GM18511 (cell line): ENCODE measurements around the gene PRR3.
A peak's percentile ranks its signal among the peaks of the same experiment; 100 is the strongest.

Experiments
- ATAC-seq: cut with Tn5 transposase; IDR thresholded peaks from one replicate; pipeline ENCODE4 v1.9.1; 2021; ENCODE audit warnings: mild to moderate bottlenecking, moderate library complexity; ENCODE audit not compliant: unreplicated experiment

PRR3 gene

DNA sequence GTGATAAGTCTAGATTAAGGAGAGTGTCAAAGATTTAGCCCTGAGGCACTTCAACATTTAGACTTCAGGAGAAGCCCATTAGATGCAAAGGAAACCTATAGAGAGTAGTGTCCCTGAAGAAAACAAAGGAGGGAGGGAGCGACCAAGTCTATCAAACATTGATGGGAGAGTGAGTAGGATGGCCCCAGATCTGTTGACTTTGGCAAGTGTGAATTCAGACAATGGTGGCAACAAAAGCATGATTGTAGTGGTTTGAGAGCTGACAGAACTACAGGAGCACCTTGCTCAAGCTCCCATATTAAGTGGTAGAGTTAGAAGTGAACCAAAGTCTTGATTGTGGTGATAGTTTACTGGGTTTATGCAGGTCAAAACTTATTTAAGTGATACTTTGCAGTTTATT, 13.2 kb downstream of the PRR3 start:
- no peak for ATAC-seq

DNA sequence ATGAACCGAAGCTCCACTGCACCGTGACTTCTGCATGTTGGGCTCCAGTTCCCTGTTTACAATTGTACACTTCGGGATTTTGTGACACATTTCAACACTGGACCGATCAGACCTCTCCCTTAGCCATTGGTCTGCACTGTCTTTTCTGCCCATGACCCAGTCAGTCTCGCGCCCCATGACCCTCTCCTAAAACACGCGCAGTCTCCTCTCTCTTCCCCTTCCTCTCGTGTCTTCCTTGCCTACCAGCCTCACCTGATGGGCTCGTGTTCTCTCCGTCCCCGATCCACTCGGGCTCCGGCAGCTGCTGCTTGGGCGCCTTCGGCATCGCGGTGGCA, 13.6 kb downstream of the PRR3 start:
- ATAC-seq = peak; percentile 16

DNA sequence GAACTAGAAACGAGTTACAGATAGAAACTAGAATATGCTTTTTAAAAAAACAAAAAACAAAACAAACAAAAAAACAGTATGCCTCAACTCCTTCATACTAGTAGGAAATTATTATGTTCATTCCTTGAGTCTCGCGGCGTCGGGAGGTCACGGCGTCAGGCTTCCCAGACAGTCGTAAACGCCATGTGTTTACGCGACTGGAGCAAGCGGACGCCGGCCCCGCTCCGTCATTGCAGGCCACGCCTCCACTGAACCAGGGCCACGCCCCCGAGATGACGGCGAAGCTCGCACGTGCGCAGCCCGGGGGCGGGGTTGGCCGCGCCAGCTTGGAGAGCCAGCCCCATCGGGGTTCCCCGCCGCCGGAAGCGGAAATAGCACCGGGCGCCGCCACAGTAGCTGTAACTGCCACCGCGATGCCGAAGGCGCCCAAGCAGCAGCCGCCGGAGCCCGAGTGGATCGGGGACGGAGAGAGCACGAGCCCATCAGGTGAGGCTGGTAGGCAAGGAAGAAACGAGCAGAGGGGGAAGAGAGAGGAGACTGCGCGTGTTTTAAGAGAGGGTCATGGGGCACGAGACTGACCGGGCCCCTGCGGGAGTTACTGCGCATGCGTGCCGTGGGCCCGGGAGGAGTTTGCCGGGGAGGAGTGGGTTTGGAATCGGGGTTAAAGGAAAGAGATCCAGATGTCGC, 14.1 kb downstream of the PRR3 start, which contains the start of gene ABCF1:
Gene ABCF1 (plus strand): TSS at position 368 of the 687 bp plus-strand sequence. CDS start 46 bp downstream, at position 414.
- peak; percentile 95 for ATAC-seq

DNA sequence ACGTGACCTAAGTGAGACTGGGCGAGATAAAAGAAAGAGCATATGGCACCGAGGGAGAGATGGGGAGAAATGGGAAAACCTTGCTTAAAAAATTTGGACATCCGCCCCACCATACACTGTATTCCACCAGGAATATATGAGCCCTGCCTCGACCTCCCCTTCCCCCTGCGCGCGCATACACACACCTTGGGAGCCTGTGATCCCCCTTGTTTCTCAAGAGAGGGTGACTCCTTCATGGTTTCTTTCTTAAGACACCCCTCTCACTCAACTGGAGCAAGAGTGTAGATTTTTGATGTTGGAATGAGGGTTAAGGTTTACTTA, 14.6 kb downstream of the PRR3 start:
- ATAC-seq = no peak

DNA sequence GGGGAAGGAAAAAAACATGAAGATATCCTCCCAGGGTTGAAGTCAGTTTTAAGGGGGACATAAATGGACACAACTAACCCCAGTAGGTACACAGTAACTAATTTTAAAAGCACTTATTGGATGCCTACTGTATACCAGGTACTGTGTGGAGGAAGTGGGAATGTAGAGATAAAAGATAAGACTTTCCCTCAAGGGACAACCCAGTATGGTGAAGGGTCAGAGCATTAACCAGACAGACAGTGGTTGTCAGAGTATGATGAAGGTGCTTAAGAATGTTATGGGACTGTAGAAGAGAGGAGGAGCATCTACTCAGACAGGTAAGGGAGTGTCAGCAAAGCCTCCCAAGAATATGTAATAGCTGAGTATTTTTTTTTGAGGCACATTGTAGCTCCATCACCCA, 15.1 kb downstream of the PRR3 start:
- no peak for ATAC-seq

DNA sequence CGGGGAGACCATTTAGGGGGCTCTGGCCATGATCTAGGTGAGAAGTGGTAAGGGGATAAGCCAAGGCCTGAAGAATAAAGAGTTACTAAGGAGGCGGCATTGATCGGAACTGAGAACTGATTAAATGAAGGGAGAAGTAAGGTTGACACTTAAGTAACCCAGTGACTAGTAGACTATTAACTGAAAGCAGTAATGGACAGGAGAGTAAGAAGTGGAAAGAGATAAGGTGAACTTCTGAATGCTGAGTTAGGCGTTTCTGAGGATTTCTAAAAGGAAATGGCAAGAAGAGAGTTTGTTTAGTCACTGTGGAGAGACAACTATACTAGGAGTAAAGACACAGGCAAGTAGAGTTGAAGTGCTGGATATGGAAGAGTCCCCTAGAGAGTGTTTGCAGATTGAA, 16.0 kb downstream of the PRR3 start:
- ATAC-seq = no peak

DNA sequence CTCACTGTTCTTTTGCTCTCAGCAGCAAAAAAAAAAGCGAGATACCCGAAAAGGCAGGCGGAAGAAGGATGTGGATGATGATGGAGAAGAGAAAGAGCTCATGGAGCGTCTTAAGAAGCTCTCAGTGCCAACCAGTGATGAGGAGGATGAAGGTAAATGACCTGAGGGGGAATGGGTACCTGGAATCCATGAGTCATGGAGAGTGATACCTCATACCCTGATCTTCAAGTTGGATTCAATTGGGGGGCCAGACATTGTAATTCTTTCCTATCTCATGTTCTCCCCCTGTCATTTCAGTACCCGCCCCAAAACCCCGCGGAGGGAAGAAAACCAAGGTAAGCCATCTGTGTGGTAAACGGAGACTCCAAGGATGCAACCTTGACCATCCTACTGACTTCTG, 21.0 kb downstream of the PRR3 start:
- no peak for ATAC-seq

DNA sequence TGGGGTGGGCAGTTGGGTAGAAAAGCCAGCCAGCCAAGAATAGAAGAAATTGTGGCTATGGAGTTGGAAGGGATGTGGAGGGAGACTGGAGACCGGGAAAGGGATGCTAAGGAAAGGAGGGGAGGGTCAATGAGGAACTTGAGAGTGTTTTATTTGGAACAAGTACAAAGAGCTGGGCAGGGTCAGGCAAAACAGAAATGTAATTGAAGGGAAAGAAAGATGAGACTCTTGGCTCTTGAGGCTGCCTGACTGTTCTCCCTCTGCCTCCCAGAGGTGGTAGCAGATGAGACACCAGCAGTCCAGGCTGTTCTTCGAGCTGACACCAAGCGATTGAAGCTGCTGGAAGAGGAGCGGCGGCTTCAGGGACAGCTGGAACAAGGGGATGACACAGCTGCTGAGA, 26.8 kb downstream of the PRR3 start:
- ATAC-seq = no peak

DNA sequence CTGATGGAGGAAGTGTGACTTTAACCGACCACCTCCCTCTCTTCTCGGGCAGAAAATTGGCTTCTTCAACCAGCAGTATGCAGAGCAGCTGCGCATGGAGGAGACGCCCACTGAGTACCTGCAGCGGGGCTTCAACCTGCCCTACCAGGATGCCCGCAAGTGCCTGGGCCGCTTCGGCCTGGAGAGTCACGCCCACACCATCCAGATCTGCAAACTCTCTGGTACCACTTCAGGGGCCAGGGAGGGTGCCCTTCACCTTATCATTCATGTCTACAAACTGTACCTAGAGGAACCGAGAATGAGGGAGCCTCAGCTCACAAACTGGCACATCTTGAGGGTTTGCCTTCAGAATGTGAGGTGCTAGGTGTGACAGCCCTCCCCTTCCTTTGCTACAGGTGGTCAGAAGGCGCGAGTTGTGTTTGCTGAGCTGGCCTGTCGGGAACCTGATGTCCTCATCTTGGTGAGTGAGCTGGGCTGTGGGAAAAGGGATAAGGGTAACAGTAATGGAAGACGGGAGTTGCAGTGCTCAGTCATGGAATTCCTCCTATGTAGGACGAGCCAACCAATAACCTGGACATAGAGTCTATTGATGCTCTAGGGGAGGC, 32.8 kb downstream of the PRR3 start:
- no peak for ATAC-seq

DNA sequence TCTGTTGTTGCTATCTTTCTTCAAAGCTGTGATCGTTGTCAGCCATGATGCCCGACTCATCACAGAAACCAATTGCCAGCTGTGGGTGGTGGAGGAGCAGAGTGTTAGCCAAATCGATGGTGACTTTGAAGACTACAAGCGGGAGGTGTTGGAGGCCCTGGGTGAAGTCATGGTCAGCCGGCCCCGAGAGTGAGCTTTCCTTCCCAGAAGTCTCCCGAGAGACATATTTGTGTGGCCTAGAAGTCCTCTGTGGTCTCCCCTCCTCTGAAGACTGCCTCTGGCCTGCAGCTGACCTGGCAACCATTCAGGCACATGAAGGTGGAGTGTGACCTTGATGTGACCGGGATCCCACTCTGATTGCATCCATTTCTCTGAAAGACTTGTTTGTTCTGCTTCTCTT, 33.4 kb downstream of the PRR3 start:
- no peak for ATAC-seq

DNA sequence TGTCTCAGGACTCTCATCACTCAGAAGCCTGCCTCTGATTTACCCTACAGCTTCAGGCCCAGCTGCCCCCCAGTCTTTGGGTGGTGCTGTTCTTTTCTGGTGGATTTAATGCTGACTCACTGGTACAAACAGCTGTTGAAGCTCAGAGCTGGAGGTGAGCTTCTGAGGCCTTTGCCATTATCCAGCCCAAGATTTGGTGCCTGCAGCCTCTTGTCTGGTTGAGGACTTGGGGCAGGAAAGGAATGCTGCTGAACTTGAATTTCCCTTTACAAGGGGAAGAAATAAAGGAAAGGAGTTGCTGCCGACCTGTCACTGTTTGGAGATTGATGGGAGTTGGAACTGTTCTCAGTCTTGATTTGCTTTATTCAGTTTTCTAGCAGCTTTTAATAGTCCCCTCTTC, 33.9 kb downstream of the PRR3 start:
- no peak for ATAC-seq

DNA sequence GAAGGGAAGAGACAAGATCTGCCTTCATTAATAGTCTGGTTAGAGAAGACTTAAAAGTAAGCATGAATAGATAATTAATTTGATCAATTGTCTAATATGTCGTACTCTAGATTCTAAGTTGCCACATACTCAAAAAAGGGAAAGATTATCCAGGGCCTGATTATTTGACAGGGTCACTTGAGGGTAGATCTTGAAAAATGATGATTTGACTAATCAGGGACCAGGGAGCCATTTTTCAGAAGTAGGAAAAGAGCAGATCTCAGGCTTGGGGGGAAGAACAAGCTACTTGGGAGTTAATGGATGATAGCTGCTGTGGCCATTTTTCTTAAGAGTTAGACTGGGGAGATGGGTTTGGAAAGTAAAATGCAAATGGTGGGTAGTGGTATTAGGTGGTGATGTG, 35.2 kb downstream of the PRR3 start:
- no peak for ATAC-seq

DNA sequence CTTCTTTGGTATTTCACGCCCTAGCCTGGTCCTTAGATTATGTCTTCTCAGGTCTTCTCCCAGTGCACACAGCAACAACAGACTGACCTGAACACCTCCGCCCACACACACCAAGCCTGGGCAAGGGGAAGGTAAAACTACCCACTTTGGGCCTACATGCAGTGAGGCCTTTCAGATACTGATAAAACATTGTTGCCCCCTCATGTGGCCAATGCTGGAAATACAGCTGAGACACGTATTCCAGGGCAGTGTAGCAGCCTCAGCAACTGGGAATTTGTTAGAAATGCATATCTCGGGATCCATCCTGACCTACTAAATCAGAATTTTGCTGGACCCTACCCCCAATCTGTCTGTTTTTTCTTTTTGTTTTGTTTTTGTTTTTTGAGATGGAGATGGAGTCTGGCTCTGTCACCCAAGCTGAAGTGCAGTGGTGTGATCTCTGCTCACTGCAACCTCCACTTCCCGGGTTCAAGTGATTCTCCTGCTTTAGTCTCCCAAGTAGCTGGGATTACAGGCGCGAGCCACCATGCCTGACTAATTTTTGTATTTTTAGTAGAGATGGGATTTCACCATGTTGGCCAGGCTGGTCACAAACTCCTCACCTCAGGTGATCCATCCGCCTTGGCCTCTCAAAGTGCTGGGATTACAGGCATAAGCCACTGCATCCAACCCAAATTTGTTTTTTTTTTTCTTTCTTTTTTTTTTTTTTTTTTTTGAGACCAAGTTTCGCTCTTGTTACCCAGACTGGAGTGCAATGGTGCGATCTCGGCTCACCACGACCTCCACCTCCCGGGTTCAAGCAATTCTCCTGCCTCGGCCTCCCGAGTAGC, 40.4 kb downstream of the PRR3 start:
- peak; percentile 58 for ATAC-seq

DNA sequence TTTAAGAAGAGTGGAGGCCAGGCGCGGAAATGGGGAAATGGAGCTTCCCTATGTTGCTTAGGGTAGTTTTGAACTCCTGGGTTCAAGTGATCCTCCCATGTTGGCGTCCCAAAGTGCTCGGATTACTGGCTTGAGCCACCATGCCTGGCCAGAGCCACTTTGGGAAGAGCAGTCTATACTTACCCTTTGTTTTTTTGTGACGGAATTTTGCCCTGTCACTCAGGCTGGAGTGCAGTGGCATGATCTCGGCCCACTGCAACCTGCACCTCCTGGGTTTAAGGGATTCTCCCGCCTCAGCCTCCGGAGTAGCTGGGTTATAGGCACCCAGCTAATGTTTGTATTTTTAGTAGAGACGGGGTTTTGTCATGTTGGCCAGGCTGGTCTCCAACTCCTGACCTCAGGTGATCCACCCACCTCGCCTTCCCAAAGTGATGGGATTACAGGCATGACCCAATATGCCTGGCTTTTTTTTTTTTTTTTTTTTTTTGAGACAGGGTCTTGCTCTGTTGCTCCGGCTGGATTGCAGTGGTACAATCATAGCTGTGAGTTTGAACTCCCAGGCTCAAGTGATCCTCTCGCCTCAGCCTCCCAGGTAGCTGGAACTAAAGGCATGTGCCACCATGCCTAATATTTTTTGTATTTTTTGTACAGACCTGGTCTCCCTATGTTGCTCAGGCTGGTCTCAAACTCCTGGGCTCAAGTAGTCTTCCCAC, 42.0 kb downstream of the PRR3 start:
- no peak for ATAC-seq

DNA sequence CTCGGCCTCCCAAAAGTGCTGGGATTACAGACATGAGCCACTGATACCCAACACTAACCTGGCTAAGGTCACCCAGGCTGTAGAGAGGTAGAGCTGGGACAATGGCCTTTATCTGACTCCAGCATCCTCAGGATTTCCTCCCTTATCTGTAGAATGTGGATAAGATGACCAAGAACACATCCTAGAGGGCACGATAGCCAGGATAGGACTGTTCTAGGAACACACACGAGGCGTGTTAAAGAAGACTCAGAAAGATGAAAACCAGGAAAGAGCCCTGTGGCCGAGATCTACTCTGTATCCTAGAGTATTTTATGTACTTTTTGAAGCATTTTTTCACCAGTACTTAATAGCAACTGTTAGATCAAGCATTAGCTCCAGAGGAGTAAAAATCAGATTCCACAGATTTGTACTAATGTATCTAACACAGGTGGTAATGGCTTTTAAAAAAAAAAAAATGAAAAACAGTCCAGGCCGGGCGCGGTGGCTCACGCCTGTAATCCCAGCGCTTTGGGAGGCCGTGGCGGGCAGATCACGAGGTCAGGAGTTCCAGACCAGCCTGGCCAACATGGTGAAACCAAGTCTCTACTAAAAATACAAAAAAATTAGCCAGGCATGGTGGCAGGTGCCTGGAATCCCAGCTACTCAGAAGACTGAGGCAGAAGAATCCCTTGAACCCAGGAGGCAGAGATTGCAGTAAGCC, 42.7 kb downstream of the PRR3 start:
- no peak for ATAC-seq

DNA sequence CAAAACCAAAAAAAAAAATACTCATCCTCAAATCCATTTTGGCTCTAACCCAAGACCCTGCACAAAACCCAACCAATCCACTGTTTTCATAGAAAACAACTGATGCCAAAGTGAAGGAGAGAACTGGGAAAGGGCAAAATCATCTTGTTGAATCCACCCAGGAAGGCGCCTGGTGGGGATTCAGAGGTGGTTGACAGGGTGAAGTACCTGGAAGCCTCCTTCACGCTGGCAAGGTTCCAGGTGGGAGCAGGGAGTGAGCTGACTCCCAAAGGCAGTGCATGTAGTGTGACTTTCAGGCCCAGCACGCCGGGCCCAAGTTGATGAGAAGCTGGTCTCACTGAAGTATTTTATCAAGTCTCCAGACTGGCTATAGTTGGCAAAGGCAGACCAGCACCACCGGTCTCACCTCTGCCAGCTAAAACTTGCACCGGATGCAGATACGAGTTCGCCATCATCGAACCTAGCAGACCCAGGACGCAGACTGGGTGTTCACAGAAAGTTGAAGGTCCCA, 43.4 kb downstream of the PRR3 start:
- ATAC-seq = no peak

DNA sequence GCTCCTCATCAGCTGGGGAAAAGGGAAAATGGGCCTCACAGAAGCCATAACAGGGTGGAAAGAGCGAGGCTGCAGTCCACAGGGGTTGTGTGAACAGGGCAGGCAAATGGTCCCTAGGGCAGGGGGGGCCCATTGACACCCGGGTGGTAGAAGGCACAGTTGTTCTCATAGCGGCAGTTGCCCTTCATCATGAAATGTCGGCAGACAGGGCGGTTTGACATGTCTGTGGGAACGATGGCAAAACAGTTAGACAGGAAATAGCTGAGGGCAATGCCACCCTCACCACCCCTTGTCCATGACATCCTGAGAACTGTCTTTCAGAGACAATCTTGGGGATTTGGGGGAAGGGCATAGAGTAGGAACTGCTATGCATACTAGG, 44.3 kb downstream of the PRR3 start:
- no peak for ATAC-seq

DNA sequence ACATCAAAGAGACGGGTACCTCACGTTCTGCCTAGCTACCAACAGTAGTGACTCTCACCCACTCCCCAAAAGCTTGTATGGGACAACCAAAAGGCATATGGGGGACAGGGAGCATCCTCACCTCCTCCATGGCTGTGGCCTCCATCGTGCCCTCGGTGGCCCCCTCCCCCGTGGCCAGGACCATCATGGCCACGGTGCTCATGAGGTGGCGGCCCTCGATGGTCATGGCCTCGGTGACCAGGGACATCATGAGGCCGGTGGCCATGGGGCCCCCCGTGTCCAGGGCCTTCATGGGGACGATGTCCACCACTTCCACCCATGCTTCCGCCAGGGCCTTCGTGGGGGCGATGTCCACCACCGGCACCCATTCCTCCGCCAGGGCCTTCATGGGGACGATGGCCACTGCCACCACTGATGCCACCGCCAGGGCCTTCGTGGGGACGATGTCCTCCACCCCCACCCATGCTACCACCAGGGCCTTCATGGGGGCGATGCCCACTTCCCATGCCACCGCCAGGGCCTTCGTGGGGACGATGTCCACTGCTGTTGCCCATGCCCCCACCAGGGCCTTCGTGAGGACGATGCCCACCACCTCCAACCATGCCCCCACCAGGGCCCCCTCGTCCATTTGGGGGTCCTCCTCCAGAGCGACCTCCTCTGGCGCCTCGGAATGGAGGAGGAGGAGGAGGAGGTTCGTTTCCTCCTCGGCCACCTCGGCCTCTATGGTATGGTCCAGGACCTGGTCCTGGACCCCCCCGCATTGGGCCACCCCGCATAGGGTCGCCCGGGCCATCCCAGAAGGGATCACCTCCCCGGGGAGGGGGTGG, 44.9 kb downstream of the PRR3 start:
- no peak for ATAC-seq

DNA sequence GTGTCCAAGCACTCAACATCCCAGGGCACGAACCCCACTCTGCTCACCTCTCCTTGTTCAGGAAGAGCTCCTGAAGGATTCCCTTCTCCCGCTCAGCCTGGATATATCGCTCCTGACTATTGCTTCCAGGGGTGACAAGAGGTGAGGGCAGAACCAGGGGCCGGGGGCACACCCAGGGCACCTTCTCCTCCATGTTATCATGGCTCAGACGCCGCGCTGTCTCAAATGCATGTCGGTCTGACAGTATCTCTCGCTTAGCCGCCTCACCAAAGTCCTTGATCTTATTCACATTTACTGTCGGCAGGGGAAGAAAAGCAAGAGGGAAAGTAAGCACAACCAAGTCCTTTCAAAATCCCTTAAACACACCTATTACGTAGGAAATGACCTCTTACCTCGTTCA, 46.9 kb downstream of the PRR3 start:
- ATAC-seq = no peak

DNA sequence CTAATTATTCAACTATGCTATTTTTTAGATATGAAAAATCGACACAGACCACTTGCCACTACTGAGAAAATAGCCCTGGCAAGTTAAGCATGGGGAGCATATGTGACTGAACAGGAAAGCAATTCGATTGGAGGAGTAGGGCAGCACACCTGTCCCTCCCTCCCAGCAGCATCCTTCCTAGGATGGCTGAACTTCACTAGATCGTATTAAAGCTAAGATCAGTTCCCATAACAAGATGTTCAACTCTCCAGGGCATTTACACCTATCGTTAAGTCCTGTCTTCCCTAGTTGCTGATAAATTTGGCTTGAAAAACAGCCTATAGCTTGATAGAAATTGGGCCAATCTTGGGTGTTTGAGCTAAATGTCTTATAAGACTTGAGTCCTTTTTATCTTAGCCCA, 53.0 kb downstream of the PRR3 start:
- no peak for ATAC-seq
